Lung (tissue), 12 donors: ENCODE data around the gene KCNH5. TPM values are rescaled to one million over a fixed set of nuclear protein-coding genes. Genes with fewer than 3 reads are reported as not detected.

ENCODE experiments used
- ATAC-seq: fragments of 200-7000 bp; cut with Tn5 transposase; one replicate; pipeline ENCODE4 v1.9.1; 2020; ENCODE audit warnings: moderate number of reproducible peaks; ENCODE audit not compliant: insufficient read depth, low FRiP score
- DNase-seq, 3 donors: peaks; one replicate each; pipeline ENCODE4 v3.0.0-alpha.2; 2013 to 2017
- H3K27ac ChIP-seq, 2 donors: one replicate each; pipeline ENCODE4 v1.5.1; 2013; ENCODE audit warnings: mild to moderate bottlenecking in 2 of 2, moderate library complexity in 2 of 2, control low read depth in 1 of 2, inconsistent platforms in 1 of 2, low read depth in 1 of 2, low read length in 1 of 2
- H3K27me3 ChIP-seq, 3 donors: one replicate each; pipeline ENCODE4 v1.5.1; 2013; ENCODE audit warnings: low read length in 2 of 3; ENCODE audit not compliant: control insufficient read depth in 3 of 3, insufficient read depth in 3 of 3
- H3K36me3 ChIP-seq, 4 donors: one replicate each; pipeline ENCODE4 v1.5.1; 2013; ENCODE audit warnings: low read length in 4 of 4, mild to moderate bottlenecking in 1 of 4, moderate library complexity in 1 of 4; ENCODE audit not compliant: control insufficient read depth in 4 of 4, insufficient read depth in 4 of 4
- H3K4me1 ChIP-seq, 5 donors: one replicate each; pipeline ENCODE4 v1.5.1; 2013; ENCODE audit warnings: low read length in 5 of 5, mild to moderate bottlenecking in 2 of 5, moderate library complexity in 1 of 5; ENCODE audit not compliant: control insufficient read depth in 5 of 5, insufficient read depth in 5 of 5
- H3K4me3 ChIP-seq: one replicate; pipeline ENCODE4 v1.5.1; 2013; ENCODE audit warnings: mild to moderate bottlenecking, control low read depth, moderate library complexity
- H3K9ac ChIP-seq, 2 donors: one replicate each; pipeline ENCODE4 v1.5.1; 2013; ENCODE audit warnings: low read length in 2 of 2, control low read depth in 1 of 2; ENCODE audit not compliant: insufficient read depth in 1 of 2
- H3K9me3 ChIP-seq, 4 donors: one replicate each; pipeline ENCODE4 v1.5.1; 2013; ENCODE audit warnings: low read length in 3 of 4, mild to moderate bottlenecking in 1 of 4, moderate library complexity in 1 of 4; ENCODE audit not compliant: control insufficient read depth in 4 of 4, insufficient read depth in 3 of 4
- WGBS, 2 donors: extraction: QIAGEN DNeasy Blood & Tissue Kit; methylation state at CpG; one replicate each; pipeline ENCODE4 v1.1.7; 2013; 5-methylcytosine and 5-hydroxymethylcytosine counted together
- polyA plus RNA-seq, 2 donors: library from polyadenylated mRNA; stranded (reverse); fragments of 200-250 nt; gene quantifications; one replicate each; pipeline ENCODE4 v1.2.1, GENCODE V29; 2013
- total RNA-seq, 2 donors: library from RNA; depleted of rRNA in 1 of 2; stranded (reverse); fragments of >200 nt in 1 of 2; gene quantifications; one replicate each; pipeline ENCODE4 v1.2.1, GENCODE V29; 2014 to 2021
- TF ChIP-seq, protein P1 (sequence below): IDR thresholded peaks from 2 replicates; pipeline ENCODE4 v1.5.1; 2012; ENCODE audit warnings: mild to moderate bottlenecking; ENCODE audit errors: control extremely low read depth, extremely low read depth
- donor health status: control.
- donor health status: control.
- donor health status: Bipolar disorder and iron deficiency.
- donor health status: healthy.
- donor health status: DM: yes; HTN: yes; CAD: no.

Gene KCNH5
- total and polyA plus RNA-seq, 4 donors: 0.03 to 0.40 (median 0.08) TPM; not detected in 1

DNA sequence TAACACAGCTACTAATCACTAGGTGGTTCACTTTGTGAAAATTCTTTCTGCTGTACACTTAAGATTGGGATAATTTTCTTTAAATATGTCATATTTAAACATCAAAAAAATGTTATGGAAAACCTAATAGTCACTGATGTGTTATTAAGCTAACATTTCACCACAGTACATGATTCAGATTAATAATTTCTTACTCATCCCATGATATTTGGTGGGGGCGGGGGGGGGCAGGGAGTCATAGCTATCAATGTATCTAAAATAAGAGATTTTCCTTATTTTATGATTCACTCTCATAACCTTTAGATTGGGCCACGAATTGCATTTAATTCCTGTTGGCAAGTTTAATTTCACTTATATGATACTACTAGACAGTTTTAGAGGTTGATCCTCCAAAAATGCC lies 88.8 kb downstream of the KCNH5 start:
- Histone ChIP-seq H3K4me1 (no peaks in the 10 kb centered on the region), H3K4me3 (no peak overlapping the region), H3K27ac (no peak overlapping the region), H3K27me3 (no peaks in the 10 kb centered on the region), H3K9ac (no peak overlapping the region), H3K36me3 (no peaks in the 10 kb centered on the region), H3K9me3 (no peaks in the 10 kb centered on the region)
- no peak for ATAC-seq
- TF ChIP-seq, protein P1, sequence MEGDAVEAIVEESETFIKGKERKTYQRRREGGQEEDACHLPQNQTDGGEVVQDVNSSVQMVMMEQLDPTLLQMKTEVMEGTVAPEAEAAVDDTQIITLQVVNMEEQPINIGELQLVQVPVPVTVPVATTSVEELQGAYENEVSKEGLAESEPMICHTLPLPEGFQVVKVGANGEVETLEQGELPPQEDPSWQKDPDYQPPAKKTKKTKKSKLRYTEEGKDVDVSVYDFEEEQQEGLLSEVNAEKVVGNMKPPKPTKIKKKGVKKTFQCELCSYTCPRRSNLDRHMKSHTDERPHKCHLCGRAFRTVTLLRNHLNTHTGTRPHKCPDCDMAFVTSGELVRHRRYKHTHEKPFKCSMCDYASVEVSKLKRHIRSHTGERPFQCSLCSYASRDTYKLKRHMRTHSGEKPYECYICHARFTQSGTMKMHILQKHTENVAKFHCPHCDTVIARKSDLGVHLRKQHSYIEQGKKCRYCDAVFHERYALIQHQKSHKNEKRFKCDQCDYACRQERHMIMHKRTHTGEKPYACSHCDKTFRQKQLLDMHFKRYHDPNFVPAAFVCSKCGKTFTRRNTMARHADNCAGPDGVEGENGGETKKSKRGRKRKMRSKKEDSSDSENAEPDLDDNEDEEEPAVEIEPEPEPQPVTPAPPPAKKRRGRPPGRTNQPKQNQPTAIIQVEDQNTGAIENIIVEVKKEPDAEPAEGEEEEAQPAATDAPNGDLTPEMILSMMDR: no peak
- no peak for DNase-seq
- 73 to 75% methylated on average over 2 of the region's 2 CpGs for WGBS, 2 donors

DNA sequence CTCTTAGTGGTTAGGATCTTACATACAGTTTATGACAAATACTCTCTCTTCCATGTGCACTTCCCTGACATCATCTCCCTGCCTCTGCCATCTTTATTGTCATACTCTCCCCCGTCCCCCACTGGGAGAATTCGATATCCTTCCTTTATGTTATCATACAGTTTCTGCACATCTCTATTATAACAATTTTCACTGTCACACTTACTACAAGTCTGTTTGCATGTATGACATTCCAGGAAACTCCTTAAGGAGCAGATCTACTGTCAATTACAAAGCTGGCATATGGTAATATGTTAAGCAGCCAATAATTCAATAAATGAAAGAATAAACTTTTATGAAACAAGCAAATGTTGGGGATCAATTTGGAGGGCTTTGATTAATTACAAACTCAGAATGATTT lies 91.1 kb downstream of the KCNH5 start:
- Histone ChIP-seq H3K4me1 (no peaks in the 10 kb centered on the region), H3K36me3 (no peaks in the 10 kb centered on the region), H3K4me3 (no peak overlapping the region), H3K9ac (no peak overlapping the region), H3K27me3 (no peaks in the 10 kb centered on the region), H3K27ac (no peak overlapping the region), H3K9me3 (peaks cover 0 to 3% (median 0%) of the 10 kb centered on the region in 4 donors)
- no peak for DNase-seq
- ATAC-seq: no peak
- TF ChIP-seq, protein P1: no peak
- WGBS, 2 donors: 80 to 88% methylated on average over 2 of the region's 2 CpGs

DNA sequence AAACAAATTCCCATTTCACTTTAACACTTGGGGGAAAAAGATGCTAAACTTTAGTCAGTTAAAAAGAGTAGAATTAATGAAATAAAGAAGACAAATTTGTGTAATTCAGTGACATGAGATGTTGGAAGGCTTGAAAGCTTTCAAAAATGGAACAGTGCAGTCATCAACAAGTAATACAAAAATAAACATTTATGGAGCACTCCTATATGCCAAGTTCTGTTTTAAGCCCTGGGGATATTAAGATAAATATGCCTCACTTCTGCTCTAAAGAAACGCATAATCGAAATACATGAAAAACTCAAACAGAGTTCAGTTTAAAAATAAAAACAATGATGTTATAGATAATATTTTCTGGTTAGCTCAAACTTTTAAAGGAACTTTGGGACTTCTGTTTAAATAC lies 93.0 kb downstream of the KCNH5 start:
- Histone ChIP-seq H3K36me3 (no peaks in the 10 kb centered on the region), H3K9me3 (peaks cover 0 to 3% (median 0%) of the 10 kb centered on the region in 4 donors), H3K4me1 (no peaks in the 10 kb centered on the region), H3K27ac (no peak overlapping the region), H3K27me3 (no peaks in the 10 kb centered on the region), H3K9ac (no peak overlapping the region), H3K4me3 (no peak overlapping the region)
- 81 to 91% methylated on average over 2 of the region's 2 CpGs for WGBS, 2 donors
- ATAC-seq (no peak), DNase-seq (no peak)
- TF ChIP-seq, protein P1: no peak

DNA sequence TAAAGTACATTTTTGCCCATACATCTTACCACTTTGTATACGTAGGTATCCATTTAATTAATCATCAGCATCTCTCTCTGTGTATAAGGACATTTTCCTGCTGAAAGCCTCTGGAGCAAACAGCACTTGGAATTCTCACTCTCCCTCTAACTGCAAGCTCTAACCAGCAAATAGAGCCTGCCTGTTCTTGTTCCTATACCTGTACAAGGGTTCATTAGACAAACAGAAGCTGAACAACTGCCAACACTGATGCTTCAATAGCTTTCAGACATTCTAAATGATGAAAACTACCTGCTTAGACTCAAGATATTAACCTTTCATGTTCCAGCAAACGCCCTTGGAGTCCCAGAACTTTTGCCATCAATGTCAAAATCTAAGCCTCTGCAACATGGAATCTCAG lies 98.0 kb downstream of the KCNH5 start:
- no peaks in the 10 kb centered on the region for H3K36me3 ChIP-seq
- WGBS, 2 donors: 40 to 74% methylated on average over 2 of the region's 2 CpGs
- H3K9ac ChIP-seq: no peak overlapping the region
- no peak overlapping the region for H3K27ac ChIP-seq
- no peaks in the 10 kb centered on the region for H3K4me1 ChIP-seq
- peak in 2 of 3 donors; percentile 2 to 51 for DNase-seq
- H3K4me3 ChIP-seq: no peak overlapping the region
- H3K9me3 ChIP-seq: peaks cover 0 to 3% (median 0%) of the 10 kb centered on the region in 4 donors
- H3K27me3 ChIP-seq: no peaks in the 10 kb centered on the region
- ATAC-seq: no peak
- TF ChIP-seq, protein P1: no peak
